Right lobe of liver (tissue), 6 donors: ENCODE measurements around the gene MATK. TPM values are rescaled to one million over a fixed set of nuclear protein-coding genes. Genes with fewer than 3 reads are reported as not detected.
A peak's percentile ranks its signal among the peaks of the same experiment; 100 is the strongest.

Source experiments
- ATAC-seq, 4 donors: fragments of 200-7000 bp; cut with Tn5 transposase; one replicate each; pipeline ENCODE4 v1.9.1; 2020; ENCODE audit warnings: mild to moderate bottlenecking in 4 of 4, moderate library complexity in 4 of 4
- DNase-seq, 3 donors: peaks; one replicate each; pipeline ENCODE4 v3.0.0-alpha.2; 2020
- H3K27ac ChIP-seq, 3 donors: fragments of 200-600 bp; one replicate each; pipeline ENCODE4 v1.8.0; 2022
- H3K27me3 ChIP-seq, 2 donors: fragments of 200-600 bp; one replicate each; pipeline ENCODE4 v1.8.0; 2022
- H3K36me3 ChIP-seq, 4 donors: fragments of 200-600 bp; sonication (generic) in 1 of 4; one replicate each; pipeline versions ENCODE4 v1.5.1 to v1.8.0; 2017 to 2022; ENCODE audit warnings: control low read depth in 1 of 4
- H3K4me1 ChIP-seq, 4 donors: fragments of 200-600 bp; sonication (generic) in 1 of 4; one replicate each; pipeline versions ENCODE4 v1.5.1 to v1.8.0; 2017 to 2022; ENCODE audit warnings: control low read depth in 1 of 4
- H3K4me3 ChIP-seq, 3 donors: fragments of 200-600 bp; one replicate each; pipeline ENCODE4 v1.8.0; 2022
- H3K9me3 ChIP-seq, 4 donors: fragments of 200-600 bp; sonication (generic) in 1 of 4; one replicate each; pipeline versions ENCODE4 v1.5.1 to v1.8.0; 2017 to 2022; ENCODE audit warnings: control low read depth in 1 of 4
- CTCF ChIP-seq, 4 donors: fragments of 200-600 bp in 3 of 4; fragments of 450-650 bp in 1 of 4; IDR thresholded peaks; one replicate each; pipeline versions ENCODE4 v1.5.1 to v1.8.0; 2016 to 2022; ENCODE audit warnings: antibody characterized with exemption in 4 of 4, mild to moderate bottlenecking in 2 of 4
- POLR2A ChIP-seq: fragments of 450-650 bp; IDR thresholded peaks from one replicate; pipeline ENCODE4 v1.6.1; 2017; ENCODE audit warnings: antibody characterized with exemption, mild to moderate bottlenecking
- WGBS: methylation state at CpG from one replicate; pipeline ENCODE4 v1.1.6; 2018; ENCODE audit warnings: low coverage, low lambda C conversion rate; ENCODE audit not compliant: insufficient coverage; ENCODE audit errors: missing lambda C conversion rate; 5-methylcytosine and 5-hydroxymethylcytosine counted together
- intact Hi-C, 2 donors: fragments of 100-400 bp; cut with DNase I; formaldehyde crosslinking; loops; one replicate each; pipeline versions ENCODE4 v1.11.2 to v1.14.1; 2022
- total RNA-seq, 6 experiments: library from RNA; depleted of rRNA in 2 of 6; stranded (reverse); fragments of >200 nt in 2 of 6; fragmentation: NEBNext Ultra II Directional in 3 of 6; extraction: Animal tissue kit (Norgen Biotek cat#: 25700) in 3 of 6; gene quantifications; one replicate each; pipeline versions ENCODE4 v1.1.0 to v1.2.4, GENCODE V29; 2016 to 2023
- donor health status: DM: no; HTN: yes; CAD: no.
- donor health status: DM: no; HTN: no; CAD: no.
- donor health status: DM: no; HTN: no; CAD: no.
- donor health status: DM: no; HTN: yes; CAD: no.
- donor health status: DM: no; HTN: yes; CAD: no.

Gene MATK
- total RNA-seq, 6 experiments from 2014 or later, result 0.49 to 2.5 (median 0.90) TPM

DNA sequence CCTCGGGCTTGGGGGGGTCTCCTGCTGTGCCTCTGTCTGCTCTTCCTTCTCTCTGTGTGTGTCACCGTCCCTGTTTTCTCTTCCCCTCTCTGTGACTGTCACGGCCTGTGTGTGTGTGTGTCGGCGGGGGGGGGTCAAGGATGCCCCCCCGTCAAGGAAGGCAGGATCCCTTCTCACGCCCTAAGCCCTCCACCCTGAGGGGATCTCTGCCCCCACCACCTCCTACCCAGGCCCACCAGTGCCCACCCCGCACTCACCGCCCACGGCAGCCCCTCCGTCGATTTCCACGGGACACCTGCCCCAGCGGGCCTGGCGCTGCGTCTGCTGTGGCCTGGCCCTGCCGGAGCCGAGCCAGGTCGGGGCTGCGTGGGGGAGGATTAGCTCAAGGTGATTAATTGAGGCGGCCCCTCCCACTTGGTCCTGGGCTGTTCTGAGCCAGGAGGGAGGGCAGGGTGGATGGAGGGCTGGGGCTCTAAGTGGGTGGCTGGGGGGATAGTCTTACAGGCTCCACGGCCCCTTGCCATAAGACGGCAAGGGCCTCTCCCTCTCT is 14.2 kb downstream of the MATK start, which contains the start of gene RAX2:
RAX2 (minus strand) TSS at position 323 of the 550 bp plus-strand sequence. CDS start 486 bp downstream, outside the sequence.
- 69% methylated on average over 14 of the region's 23 CpGs for WGBS
- intact Hi-C loops, result no loop called here
- DNase-seq (no peak), ATAC-seq (no peak)
- Histone ChIP-seq H3K4me1 (no peaks in the 10 kb centered on the region), H3K27me3 (no peaks in the 10 kb centered on the region), H3K27ac (no peak within 1 kb of the TSS), H3K9me3 (no peaks in the 10 kb centered on the region), H3K4me3 (no peak within 1 kb of the TSS), H3K36me3 (peaks cover 0 to 10% (median 0%) of the 10 kb centered on the region in 4 donors)
- TF ChIP-seq CTCF (IDR thresholded peaks at IDR 0.05) (no peak), POLR2A (no peak)

DNA sequence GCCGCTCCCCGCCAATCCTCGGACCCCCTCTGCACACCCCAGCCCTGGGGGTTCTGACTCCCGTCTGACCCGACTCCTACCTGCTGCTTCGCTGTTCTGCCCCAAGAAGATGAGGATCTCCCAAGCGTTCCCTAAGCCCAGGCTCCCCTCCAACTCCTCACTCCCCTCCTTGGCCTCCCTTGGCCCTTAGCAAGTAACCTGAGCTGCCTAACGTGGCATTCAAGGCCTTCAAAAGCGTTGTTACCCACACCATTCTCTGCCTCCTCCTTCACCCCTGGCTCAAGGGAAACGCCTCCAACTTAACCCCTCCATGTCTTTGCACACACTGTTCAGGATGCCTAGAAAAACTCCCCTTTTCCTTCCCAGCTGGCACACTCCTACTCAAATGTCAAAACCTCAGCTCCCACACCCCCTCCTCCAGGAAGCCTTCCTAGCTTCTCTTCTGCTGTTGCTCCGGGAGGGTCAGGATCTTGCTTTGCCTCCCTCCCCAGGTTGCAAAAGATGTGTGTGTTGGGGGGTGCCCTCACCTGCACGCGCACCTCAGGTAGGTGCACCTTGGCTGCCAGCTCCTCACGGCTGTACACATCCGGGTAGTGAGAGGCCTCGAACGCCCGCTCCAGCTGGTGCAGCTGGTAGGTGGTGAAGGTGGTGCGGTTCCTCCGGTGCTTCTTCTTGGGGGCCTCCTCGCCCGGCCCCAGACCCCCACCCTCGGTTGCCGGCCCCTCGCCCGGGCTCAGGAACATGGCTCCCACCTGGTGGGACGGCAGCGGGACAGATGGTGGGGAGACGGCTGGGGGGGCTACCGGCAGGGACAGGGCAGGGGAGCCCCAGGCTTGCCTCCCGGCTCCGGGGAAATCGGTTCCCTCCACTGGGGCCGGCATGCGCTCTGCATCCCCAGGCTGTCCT is 14.9 kb downstream of the MATK start:
- Histone ChIP-seq H3K27me3 (no peaks in the 10 kb centered on the region), H3K4me3 (no peak overlapping the region), H3K36me3 (peaks cover 0 to 11% (median 0%) of the 10 kb centered on the region in 4 donors), H3K9me3 (no peaks in the 10 kb centered on the region), H3K4me1 (no peaks in the 10 kb centered on the region), H3K27ac (no peak overlapping the region)
- ATAC-seq (no peak), DNase-seq (no peak)
- WGBS, result 65% methylated on average over 4 of the region's 35 CpGs
- intact Hi-C loops, result no loop called here
- TF ChIP-seq POLR2A (no peak), CTCF (IDR thresholded peaks at IDR 0.05) (no peak)

GRCh38 chr19:3770136-3770999 is 15.8 kb downstream of the MATK start:
- no peak overlapping the region for H3K27ac ChIP-seq
- no peaks in the 10 kb centered on the region for H3K4me1 ChIP-seq
- TF ChIP-seq CTCF (IDR thresholded peaks at IDR 0.05) (no peak), POLR2A (no peak)
- H3K4me3 ChIP-seq, result no peak overlapping the region
- intact Hi-C loops, result no loop called here
- DNase-seq (no peak), ATAC-seq (peak in 2 of 4 donors; percentile 5 to 16)
- H3K9me3 ChIP-seq, result no peaks in the 10 kb centered on the region
- WGBS, result no CpG with 5 or more reads among the region's 53 CpGs
- peaks cover 0 to 16% (median 0%) of the 10 kb centered on the region in 4 donors for H3K36me3 ChIP-seq
- no peaks in the 10 kb centered on the region for H3K27me3 ChIP-seq

DNA sequence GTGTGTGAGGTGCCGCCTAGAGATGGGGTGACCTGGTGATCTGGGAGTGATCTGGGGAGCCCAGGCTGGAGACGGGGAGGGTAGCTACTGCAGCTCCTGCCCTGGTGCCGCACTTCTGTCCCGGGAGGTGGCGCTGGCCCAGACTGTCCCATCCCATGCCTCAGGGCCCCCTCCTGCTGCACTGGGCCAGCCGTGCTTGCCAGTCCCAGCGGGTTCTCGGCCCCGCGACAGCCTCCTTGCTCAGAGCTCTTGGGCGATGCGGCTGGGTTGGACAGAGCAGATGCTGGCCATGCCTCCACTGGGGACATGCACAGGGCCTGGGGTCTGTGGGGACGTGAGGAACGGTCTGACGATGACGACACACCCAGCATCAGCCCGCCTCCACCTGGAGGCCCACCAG is 16.7 kb downstream of the MATK start:
- Histone ChIP-seq H3K4me1 (no peaks in the 10 kb centered on the region), H3K27ac (no peak overlapping the region), H3K4me3 (no peak overlapping the region), H3K36me3 (peaks cover 0 to 20% (median 0%) of the 10 kb centered on the region in 4 donors), H3K27me3 (no peaks in the 10 kb centered on the region), H3K9me3 (no peaks in the 10 kb centered on the region)
- WGBS, result no CpG with 5 or more reads among the region's 17 CpGs
- ATAC-seq (peak in 1 of 4 donors; percentile 4), DNase-seq (no peak)
- intact Hi-C loops, result no loop called here
- TF ChIP-seq CTCF (IDR thresholded peaks at IDR 0.05) (no peak), POLR2A (no peak)
